Measurements from ENCODE around the gene TRPM2. TPM values are rescaled to one million over a fixed set of nuclear protein-coding genes. Genes with fewer than 3 reads are reported as not detected.
"Not testable (repeated sequence)": the region's sequence is repeated elsewhere in the genome, so short reads cannot be mapped to it uniquely, and the experiment has no call there.

Gene TRPM2
- total and polyA plus RNA-seq, 5 donors, result 0.61 to 1.7 (median 1.2) TPM

DNA sequence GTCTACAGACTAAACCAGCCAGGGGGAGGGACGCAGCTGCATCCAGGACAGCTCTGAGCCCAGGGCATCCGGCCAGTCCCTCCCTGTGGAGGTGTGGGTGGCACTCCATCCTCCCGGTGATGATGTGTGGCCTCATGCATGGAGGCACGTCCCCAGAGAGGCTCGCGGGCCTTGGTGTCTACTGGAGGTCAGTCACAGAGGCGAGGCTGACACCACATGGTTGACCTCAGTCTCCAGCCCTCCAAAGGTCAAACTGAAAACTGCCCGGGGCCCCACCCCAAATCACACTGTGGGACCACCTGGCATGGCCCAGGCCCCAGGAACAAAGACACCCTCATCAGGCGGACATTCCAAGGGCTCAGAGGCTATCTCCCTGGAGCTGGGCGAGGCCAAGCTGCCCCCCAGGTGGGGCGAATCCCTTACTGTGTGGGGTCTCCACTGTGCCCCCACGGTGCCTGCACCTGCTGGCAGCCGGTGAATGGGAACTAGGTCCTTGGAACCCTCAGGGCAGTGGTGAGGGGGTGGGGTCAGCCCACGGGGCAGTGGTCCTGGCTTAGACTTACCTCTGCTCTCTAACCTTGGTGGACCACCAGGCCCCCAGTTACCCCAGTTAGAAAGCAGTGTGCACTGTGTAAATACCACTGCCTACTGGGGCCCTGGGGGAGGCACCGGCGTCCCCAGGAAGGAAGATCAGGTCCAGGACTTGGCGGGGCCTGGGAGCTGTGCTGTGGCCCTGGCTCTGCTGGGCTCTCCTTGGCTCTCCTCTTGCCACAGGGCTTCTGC is 49.1 kb downstream of the TRPM2 start:
- no peak for DNase-seq
- ATAC-seq, result no peak
- no peaks in the 10 kb centered on the region for H3K9me3 ChIP-seq (ENCODE audit: control insufficient read depth, low read length)
- WGBS, result 86% methylated on average over 17 of the region's 17 CpGs
- no peaks in the 10 kb centered on the region for H3K27me3 ChIP-seq (ENCODE audit: control insufficient read depth, insufficient read depth)
- no peak overlapping the region for H3K27ac ChIP-seq (ENCODE audit: low read length)
- intact Hi-C loops (cut with DNase I), result no loop called here
- H3K4me1 ChIP-seq (ENCODE audit: control insufficient read depth, insufficient read depth, low read length), result no peaks in the 10 kb centered on the region
- H3K4me3 ChIP-seq (ENCODE audit: low read length), result no peak overlapping the region

DNA sequence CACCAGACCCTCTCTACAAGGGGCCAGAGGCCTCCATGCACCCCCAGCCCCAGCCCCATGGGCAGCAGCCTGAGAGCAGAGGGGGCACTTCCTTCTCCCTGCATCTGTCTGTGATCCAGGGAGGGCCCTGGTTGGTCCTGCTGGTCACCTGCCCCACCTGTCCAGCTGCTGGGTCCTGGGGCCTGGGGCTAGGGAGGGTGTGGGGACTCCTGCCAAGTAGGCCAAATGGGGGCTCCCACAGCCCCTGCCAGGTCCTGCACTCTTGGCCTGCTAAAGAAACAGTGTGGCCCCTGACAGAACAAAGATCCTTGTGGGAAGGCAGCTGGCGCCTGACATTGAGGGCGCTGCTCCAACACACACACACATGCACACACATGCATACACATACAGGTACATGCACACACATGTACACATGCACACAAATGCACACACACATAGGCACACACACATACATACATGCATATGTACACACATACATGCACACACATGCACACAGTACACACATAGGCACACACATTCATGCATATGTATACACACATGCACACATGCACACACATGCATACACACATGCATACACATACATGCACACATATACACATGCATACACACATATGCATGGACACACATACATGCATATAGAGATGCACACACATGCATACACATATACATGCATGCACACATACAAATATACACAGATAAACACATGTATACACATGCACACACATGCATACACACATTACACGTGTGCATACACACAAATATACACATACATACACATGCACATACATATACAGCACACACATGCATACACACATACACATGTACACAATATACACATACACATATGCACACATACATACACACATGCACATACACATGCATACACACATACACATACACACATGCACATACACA is 49.9 kb downstream of the TRPM2 start:
- H3K4me3 ChIP-seq (ENCODE audit: low read length), result no peak overlapping the region
- intact Hi-C loops (cut with DNase I), result no loop called here
- no peaks in the 10 kb centered on the region for H3K27me3 ChIP-seq (ENCODE audit: control insufficient read depth, insufficient read depth)
- no peak overlapping the region for H3K27ac ChIP-seq (ENCODE audit: low read length)
- H3K9me3 ChIP-seq (ENCODE audit: control insufficient read depth, low read length), result no peaks in the 10 kb centered on the region
- no peak for ATAC-seq
- 92% methylated on average over 3 of the region's 3 CpGs for WGBS
- DNase-seq, result no peak
- no peaks in the 10 kb centered on the region for H3K4me1 ChIP-seq (ENCODE audit: control insufficient read depth, insufficient read depth, low read length)

- H3K27ac ChIP-seq (ENCODE audit: low read length); DNase-seq; ATAC-seq; H3K9me3 ChIP-seq (ENCODE audit: control insufficient read depth, low read length); intact Hi-C loops (cut with DNase I); H3K27me3 ChIP-seq (ENCODE audit: control insufficient read depth, insufficient read depth); H3K4me1 ChIP-seq (ENCODE audit: control insufficient read depth, insufficient read depth, low read length); H3K4me3 ChIP-seq (ENCODE audit: low read length): not testable (repeated sequence)
- 82% methylated on average over 7 of the region's 7 CpGs for WGBS
Measured at GRCh38 chr21:44404482-44404881, 51.1 kb downstream of the TRPM2 start.

DNA sequence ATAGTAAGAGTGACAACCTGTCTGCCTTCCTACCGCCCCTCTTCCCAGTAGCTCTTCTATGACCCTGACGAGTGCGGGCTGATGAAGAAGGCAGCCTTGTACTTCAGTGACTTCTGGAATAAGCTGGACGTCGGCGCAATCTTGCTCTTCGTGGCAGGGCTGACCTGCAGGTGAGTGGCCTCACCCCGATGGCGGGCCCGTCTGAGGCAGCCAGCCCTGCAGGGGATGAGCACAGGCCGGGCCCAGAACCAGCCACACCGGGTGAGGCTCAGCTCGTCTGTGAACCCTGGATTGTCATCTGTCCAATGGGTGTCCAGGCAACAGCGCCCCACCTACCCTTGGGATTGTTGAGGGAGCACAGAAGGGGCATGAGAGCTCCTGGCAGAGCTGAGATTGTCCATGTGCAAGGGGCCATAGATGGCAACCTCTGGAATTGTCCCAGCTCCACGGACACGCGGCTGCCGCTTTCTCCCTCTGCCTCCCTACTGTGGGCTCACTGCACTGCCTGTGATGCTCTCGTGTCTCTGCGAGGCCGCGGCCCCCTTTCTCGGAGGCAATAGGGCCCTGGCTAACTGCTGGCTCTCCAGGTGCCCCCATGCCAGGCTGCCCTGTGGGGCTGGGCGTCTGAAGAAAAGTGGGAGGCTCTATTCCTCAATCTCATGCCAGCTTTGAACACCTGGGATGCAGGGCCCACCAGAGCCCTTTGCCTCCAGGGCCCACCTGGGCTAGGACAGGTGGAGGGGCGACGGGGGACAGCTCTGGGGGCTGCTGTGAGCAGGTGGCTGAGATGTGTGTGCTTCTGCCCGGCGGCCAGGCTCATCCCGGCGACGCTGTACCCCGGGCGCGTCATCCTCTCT is 51.9 kb downstream of the TRPM2 start:
- intact Hi-C loops (cut with DNase I), result no loop called here
- DNase-seq, result no peak
- H3K4me1 ChIP-seq (ENCODE audit: control insufficient read depth, insufficient read depth, low read length), result no peaks in the 10 kb centered on the region
- no peaks in the 10 kb centered on the region for H3K9me3 ChIP-seq (ENCODE audit: control insufficient read depth, low read length)
- H3K27ac ChIP-seq (ENCODE audit: low read length), result no peak overlapping the region
- no peak overlapping the region for H3K4me3 ChIP-seq (ENCODE audit: low read length)
- no peaks in the 10 kb centered on the region for H3K27me3 ChIP-seq (ENCODE audit: control insufficient read depth, insufficient read depth)
- WGBS, result 86% methylated on average over 34 of the region's 34 CpGs
- ATAC-seq, result no peak

DNA sequence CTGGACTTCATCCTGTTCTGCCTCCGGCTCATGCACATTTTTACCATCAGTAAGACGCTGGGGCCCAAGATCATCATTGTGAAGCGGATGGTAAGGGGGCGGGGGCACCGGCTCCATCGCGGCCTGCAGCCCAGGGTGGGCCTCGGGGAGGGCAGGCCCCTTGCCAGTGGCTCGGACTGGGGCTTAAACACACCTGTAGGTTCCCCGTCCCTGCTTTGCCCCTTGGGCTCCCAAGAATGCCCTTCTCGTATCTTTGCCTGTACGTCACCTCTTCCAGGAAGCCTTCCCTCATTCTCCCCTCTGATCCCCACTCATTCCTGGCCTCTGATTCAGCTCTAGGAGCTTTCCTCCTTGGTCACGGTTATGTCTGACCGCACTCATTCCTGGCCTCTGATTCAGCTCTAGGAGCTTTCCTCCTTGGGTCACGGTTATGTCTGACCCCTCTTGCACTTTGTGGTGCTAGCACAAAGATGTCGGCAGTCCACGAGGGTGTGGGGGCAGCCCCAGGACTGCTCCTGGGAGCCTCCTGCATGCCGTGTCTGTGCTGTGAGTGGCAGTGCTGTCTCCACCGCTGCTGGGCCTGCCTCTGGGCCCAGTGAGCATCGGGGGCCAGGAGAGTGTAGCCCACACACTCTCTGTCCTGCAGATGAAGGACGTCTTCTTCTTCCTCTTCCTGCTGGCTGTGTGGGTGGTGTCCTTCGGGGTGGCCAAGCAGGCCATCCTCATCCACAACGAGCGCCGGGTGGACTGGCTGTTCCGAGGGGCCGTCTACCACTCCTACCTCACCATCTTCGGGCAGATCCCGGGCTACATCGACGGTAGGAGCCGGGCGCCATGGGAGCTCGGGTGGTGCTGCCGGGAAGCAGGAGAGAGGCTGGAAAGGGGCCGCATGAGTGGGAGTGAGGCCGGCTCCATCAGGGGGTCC is 52.8 kb downstream of the TRPM2 start:
- no peaks in the 10 kb centered on the region for H3K4me1 ChIP-seq (ENCODE audit: control insufficient read depth, insufficient read depth, low read length)
- no peak overlapping the region for H3K4me3 ChIP-seq (ENCODE audit: low read length)
- WGBS, result 87% methylated on average over 37 of the region's 37 CpGs
- H3K27ac ChIP-seq (ENCODE audit: low read length), result no peak overlapping the region
- no peaks in the 10 kb centered on the region for H3K27me3 ChIP-seq (ENCODE audit: control insufficient read depth, insufficient read depth)
- intact Hi-C loops (cut with DNase I), result no loop called here
- DNase-seq, result no peak
- ATAC-seq, result peak in 1 of 2 donors; percentile 19
- no peaks in the 10 kb centered on the region for H3K9me3 ChIP-seq (ENCODE audit: control insufficient read depth, low read length)

- H3K4me3 ChIP-seq (ENCODE audit: low read length), result no peak overlapping the region
- WGBS, result 83% methylated on average over 8 of the region's 8 CpGs
- no peaks in the 10 kb centered on the region for H3K9me3 ChIP-seq (ENCODE audit: control insufficient read depth, low read length)
- DNase-seq (no peak), ATAC-seq (no peak)
- no peak overlapping the region for H3K27ac ChIP-seq (ENCODE audit: low read length)
- H3K4me1 ChIP-seq (ENCODE audit: control insufficient read depth, insufficient read depth, low read length), result no peaks in the 10 kb centered on the region
- H3K27me3 ChIP-seq (ENCODE audit: control insufficient read depth, insufficient read depth), result no peaks in the 10 kb centered on the region
- intact Hi-C loops (cut with DNase I), result no loop called here
Measured at GRCh38 chr21:44406953-44407352, 53.5 kb downstream of the TRPM2 start.

- intact Hi-C loops (cut with DNase I), result no loop called here
- DNase-seq (no peak), ATAC-seq (no peak)
- 81% methylated on average over 7 of the region's 7 CpGs for WGBS
- H3K9me3 ChIP-seq (ENCODE audit: control insufficient read depth, low read length), result no peaks in the 10 kb centered on the region
- H3K27ac ChIP-seq (ENCODE audit: low read length), result no peak overlapping the region
- H3K27me3 ChIP-seq (ENCODE audit: control insufficient read depth, insufficient read depth), result no peaks in the 10 kb centered on the region
- H3K4me3 ChIP-seq (ENCODE audit: low read length), result no peak overlapping the region
- H3K4me1 ChIP-seq (ENCODE audit: control insufficient read depth, insufficient read depth, low read length), result no peaks in the 10 kb centered on the region
Measured at GRCh38 chr21:44407493-44407892, 54.1 kb downstream of the TRPM2 start.

DNA sequence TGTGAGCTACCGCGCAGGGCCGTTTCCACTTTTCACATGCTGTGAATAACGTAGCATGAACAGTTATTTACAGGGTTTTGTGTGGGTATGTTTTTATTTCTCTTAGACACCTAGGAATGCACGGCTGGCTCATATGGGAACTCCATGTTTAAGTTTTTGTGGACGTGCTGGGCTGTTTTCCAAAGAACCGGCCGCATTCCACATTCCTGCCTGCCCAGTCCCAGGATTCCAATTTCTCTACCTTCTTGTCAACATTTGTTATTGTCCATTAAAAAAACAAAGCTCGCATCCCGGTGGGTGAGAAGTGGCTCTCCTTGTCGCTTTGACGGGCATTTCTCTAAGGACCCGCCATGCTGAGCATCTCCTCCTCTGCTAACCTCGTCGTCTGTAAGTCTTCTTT is 54.8 kb downstream of the TRPM2 start:
- DNase-seq, result no peak
- intact Hi-C loops (cut with DNase I), result no loop called here
- WGBS, result 93% methylated on average over 15 of the region's 15 CpGs

GRCh38 chr21:44413566-44414290 is 60.3 kb downstream of the TRPM2 start:
- Histone ChIP-seq H3K4me1 (ENCODE audit: control insufficient read depth, insufficient read depth, low read length) (no peaks in the 10 kb centered on the region), H3K9me3 (ENCODE audit: control insufficient read depth, low read length) (no peaks in the 10 kb centered on the region), H3K27ac (ENCODE audit: low read length) (no peak overlapping the region), H3K4me3 (ENCODE audit: low read length) (no peak overlapping the region), H3K27me3 (ENCODE audit: control insufficient read depth, insufficient read depth) (no peaks in the 10 kb centered on the region)
- intact Hi-C loops (cut with DNase I), result no loop called here
- DNase-seq, result no peak
- no peak for ATAC-seq
- 91% methylated on average over 27 of the region's 27 CpGs for WGBS

More for the DNA sequence above, 54.8 kb downstream of the TRPM2 start:
- ATAC-seq, result no peak
- no peak overlapping the region for H3K4me3 ChIP-seq (ENCODE audit: low read length)
- H3K9me3 ChIP-seq (ENCODE audit: control insufficient read depth, low read length), result no peaks in the 10 kb centered on the region
- H3K4me1 ChIP-seq (ENCODE audit: control insufficient read depth, insufficient read depth, low read length), result no peaks in the 10 kb centered on the region
- no peak overlapping the region for H3K27ac ChIP-seq (ENCODE audit: low read length)
- H3K27me3 ChIP-seq (ENCODE audit: control insufficient read depth, insufficient read depth), result no peaks in the 10 kb centered on the region

Data from right cardiac atrium (tissue), 5 donors.